Renal pelvis (tissue), 4 donors: Measurements from ENCODE around the gene MAD1L1. TPM values are rescaled to one million over a fixed set of nuclear protein-coding genes. Genes with fewer than 3 reads are reported as not detected.

ENCODE experiments used
- DNase-seq: peaks from one replicate; pipeline ENCODE4 v3.0.0-alpha.2; 2013
- polyA plus RNA-seq, 3 donors: library from polyadenylated mRNA; unstranded; fragments of 120-200 nt; gene quantifications; one replicate each; pipeline ENCODE4 v1.2.1, GENCODE V29; 2013; ENCODE audit not compliant: insufficient read length in 3 of 3

Gene MAD1L1
- polyA plus RNA-seq, 3 donors = 27.0 to 27.6 (median 27.3) TPM

DNA sequence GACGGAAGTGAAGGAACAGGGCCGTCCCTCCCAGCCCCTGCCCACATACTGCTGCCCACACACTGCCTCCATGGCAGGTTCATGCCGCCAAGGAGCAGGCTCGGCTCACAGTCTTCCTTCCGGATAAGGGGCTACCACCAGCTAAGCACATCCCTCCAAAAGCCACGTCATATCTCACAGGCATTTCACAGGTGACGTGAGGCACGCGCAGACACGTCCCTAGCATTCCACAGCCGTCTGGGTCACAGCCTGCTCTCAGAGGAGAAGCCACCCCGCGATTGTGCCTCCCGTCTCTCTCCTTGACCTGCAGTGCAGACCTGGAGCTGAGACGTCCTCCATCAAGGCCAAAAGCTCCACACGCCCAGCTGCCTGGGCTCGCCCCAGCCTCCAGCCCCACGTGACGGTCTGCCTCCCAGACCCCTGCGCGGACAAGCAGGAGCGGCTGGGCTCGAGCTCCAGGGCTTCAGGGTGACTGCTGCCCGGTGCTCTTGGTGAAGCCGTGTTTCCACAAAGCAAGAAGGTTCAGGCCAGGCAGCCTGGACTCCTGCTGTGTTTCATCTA, 114.0 kb downstream of the MAD1L1 start:
- DNase-seq = no peak

DNA sequence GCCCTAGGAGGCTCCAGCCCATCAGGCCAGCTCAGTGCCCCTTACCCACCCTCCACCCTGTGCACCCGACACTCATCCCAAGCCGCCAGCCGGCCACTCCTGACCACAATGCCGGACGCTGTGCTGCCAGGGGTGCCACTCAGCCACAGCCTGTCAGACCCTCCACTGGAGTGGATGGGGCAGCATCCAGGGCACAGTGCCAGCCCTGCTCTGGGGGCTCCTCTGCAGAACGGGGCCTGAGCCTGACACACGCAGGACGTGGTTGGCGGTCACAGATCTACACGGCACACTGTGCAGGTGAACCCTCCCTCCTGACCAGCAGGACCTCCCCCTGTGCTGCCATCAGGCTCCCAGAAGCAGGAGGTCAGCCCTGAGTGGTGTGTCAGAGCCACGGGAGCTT, 114.7 kb downstream of the MAD1L1 start:
- no peak for DNase-seq

DNA sequence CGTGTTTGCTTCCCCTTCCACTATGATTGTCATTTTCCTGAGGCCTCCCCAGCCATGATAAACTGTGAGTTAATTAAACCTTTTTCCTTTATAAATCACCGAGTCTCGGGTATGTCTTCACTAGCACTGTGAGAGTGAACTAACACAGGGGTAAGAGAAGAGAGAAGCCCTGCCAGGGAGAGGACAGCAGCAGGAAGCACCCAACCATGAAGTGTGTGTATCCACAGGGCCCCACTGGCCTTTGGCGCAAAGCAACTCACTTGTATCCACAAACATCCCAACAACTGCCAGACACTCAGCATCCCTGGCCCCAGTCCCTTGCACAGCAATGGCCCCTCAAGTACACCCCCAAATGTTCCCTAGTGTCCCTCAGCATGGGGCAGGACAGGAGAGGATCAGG, 115.1 kb downstream of the MAD1L1 start:
- DNase-seq = no peak

DNA sequence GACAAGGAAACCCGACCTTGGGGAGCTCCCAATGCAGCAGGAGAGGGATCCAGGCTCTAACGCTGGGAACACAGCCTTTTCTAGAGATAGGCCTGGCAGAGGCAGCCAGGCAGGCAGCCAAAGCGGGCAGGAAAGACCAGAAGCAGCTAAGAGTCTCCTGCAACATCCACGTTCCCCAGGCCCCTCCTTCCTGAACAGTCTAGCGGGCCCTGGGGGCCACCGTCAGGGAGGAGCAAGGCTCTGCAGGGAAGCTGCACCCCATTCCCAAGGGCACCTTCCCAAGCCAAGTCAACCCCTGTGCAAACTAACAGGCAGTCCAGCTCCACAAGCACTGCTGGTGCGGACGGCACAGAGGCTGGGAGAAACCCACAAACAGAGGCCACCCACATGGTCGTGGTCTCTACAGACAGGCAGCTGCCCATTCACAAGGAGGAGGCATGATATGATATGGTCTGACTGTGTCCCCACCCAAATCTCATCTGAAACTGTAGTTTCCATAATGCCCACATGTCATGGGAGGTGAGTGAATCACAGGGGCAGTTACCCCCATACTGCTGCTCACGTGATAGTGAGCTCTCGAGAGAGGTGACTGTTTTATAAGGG, 115.7 kb downstream of the MAD1L1 start:
- DNase-seq = no peak

DNA sequence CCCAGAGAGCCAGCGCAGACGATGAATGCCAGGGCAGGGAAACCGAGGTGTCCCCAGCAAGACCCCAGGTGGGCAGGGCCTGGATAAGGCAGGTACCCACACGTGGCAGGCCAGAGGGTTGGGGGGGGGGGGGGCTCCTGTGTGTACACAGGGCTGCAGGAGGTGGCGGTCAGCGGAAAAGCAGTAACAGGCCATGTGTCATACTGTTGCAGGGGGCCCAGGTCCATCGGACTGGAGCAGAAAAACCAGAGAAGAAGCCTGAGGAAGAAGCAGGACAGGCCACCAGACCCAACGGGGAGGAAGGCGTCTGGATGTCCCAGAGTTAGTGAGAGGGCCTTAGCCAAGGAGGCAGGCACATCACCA, 116.3 kb downstream of the MAD1L1 start:
- DNase-seq = no peak

DNA sequence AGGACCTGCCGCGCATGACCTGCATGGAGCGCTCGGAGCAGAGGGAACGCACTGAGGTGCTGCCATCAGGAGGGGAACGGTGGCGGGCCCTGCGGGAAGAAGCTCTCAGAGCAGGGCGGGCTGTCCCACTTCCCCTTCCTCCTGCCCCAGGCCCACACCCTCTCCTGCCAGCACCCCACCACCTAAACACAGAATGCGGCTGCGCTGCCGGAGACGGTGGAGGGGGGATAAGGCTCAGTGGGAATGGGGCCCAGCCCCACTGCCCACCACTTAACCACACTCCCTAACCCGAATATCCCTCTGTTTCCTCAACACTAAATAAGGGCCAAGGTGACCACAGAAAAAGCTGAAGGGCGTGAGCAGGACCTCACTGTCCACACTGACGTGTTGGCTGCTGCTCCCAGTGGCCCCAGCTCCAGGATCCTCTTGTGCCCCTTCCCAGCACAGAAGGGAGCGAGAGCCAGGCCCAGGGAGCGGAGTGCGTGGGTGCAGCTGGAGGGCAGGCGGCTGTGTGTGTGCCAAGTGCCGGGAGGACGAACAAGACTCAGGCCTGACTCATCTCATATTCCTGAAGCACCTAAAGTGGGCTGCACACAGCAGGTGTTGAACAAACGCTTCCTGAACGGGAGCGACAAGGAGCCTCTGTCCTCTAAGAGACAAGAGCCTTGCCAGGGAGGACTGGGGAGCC, 116.8 kb downstream of the MAD1L1 start:
- DNase-seq = no peak

DNA sequence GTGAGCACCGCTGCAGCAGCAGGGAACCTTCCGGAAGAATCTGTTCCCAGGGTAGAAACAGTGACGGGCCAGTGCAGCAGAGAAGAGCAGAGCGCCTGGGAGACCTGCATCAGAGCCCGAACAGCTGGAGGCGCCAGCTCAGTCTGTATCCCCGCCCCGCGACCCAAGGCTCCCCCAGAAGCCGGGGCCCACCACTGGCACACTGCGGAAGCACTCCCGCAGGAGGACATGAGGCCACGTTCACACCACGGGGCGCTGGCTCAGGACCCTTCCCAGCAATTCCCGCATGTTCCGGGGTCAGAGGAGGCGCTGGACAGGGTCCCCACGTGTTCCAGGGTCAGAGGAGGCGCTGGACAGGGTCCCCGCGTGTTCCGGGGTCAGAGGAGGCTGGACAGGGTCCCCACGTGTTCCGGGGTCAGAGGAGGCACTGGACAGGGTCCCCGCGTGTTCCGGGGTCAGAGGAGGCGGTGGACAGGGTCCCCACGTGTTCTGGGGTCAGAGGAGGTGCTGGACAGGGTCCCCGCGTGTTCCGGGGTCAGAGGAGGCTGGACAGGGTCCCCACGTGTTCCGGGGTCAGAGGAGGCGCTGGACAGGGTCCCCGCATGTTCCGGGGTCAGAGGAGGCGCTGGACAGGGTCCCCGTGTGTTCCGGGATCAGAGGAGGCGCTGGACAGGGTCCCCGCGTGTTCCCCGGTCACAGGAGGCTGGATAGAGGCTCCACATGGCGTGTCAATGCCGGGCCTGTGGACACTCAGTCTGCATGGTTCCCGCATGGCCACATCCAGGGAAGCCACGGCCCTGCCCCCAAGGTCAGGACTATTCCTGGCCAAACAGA, 117.6 kb downstream of the MAD1L1 start:
- no peak for DNase-seq

DNA sequence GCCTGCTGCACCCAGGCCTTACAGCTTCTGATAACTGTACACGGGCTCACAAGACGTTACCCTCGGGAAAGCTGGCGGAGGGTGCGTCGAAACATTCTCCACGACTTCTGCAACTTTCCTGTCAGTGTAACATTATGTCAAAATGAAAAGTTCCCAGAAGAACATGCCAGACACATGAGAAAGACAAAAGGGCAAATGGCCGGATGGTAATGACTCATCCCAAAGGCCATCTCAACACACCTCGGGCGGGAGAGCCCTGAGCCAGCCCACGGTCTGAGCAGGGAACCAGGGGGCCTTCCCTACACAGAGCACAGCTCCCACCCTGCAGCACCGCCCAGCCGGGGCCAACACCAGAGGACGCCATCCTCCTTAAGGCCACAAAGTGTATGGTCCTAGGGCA, 118.7 kb downstream of the MAD1L1 start:
- no peak for DNase-seq

DNA sequence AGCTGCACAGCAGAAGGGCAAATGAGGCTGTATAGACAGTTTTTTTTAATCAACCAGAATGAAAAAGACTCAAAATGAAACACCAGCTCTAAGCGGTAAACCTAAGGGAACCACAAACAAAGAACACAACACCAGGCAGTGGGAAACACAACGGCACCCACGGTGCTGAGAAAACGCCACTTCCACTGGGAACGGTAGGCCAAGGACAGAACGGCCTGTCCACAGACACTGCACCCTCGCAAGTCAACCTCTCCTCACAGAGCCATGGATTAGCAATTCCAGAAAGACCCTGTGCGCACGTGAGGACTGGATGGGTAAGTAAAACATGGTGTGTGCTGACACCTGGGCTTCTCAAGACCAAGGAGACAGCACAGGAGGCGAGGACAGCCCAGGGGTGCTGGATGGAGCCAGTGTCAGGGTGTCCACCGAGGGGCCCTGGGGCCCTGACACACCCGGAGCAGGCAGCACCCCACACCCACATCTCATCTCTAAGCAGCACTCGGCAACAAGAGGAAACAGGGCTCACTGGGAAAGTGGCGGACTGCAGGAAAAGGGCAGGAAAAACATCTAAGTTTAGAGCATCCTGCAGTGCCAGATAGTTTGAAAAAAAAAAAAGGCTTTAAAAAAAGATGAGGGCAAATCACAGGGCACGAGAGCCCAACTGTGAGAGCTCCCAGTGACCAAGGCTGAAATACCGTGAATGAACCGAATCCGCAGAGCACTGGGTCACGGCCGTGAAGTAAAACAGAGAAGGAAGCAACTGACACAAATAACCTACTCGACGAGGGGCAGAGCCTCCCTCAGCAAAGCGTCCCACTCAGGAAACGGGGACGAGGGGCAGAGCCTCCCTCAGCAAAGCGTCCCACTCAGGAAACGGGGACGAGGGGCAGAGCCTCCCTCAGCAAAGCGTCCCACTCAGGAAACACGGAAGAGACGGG, 120.2 kb downstream of the MAD1L1 start:
- DNase-seq = no peak

DNA sequence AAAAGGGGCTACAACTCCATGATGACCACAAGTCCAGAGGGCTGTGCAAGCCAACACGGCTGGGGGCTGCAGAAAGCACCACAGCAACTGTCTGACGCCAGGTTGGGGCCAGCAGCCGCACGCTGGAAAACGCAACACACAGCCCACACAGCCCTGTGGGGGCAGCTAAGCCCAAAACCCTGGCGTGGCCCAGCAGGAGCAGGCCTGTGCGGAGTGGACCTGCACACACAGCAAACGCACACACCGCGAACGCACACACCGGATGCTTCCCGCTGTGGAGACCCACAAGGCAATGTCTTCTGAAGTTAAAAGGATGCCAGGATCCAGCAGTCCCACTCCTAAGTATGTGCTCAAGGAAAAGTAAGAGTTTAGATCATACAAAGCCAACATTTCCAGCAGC, 121.2 kb downstream of the MAD1L1 start:
- DNase-seq = no peak

DNA sequence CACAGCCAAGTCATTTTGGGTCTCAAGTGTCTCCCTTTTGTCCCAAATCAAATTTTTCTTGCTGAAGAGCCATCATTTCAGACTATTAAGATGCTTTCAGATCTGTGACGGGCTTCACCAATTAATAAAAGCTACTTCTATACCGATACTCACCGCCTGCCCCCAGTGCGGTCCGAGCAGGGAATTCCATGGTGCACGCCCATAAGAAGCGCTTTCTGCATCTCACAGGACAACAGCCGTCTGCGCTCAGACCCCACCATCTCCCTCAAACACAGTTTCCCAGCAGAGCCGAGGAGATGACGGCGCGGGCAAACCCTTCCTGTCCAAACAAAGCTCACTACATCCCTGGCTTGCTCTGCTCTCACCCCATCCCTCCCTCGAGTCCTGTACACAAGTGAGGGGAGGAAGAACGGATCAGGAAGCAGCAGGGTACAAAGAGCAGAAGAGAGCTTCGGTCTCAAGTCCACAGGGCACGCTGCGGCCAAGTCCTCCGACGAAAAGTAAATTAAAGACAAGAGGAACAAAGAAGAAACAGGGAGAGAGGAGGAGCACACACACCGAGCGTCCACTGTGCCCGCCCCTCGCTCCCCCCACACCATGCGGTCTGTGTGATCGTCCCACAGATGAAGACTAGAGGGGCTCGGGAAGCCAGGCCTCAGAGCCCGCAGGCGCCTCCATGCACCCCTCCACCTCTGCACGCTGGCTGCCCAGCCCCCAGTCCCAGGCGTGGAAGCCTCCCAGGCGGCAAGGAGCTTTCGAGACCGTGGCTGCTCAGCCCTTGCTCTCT, 121.9 kb downstream of the MAD1L1 start:
- DNase-seq = no peak

DNA sequence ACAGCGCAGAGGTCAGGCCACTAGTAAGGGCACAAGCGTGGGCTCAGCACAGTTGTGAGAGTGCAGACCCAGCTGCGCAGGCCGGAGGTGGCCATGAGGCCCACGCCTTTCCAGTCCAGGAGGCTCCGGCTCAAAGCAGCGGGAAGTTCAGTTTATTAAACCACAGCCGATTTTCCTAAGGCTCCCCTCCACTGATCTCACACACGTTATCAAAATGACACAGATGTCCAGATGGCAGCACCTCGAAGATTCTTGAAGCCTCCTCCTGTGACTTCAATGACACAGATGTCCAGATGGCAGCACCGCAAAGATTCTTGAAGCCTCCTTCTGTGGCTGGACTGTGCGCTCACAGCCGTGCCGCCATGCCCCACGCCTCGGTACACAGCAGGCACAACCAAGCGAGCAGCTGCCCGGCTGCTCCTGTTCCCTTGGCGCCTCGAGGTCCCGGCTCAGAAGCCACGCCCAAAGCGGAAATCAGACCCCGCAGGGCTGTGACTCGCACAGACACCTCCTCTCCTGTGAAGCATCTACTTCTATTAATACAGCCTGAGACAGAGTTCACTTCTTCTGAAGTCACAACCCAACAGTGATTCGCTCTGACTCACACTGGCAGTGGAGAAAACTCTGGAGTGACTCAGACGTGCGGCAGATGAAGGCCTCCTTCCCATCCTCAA, 122.7 kb downstream of the MAD1L1 start:
- no peak for DNase-seq

DNA sequence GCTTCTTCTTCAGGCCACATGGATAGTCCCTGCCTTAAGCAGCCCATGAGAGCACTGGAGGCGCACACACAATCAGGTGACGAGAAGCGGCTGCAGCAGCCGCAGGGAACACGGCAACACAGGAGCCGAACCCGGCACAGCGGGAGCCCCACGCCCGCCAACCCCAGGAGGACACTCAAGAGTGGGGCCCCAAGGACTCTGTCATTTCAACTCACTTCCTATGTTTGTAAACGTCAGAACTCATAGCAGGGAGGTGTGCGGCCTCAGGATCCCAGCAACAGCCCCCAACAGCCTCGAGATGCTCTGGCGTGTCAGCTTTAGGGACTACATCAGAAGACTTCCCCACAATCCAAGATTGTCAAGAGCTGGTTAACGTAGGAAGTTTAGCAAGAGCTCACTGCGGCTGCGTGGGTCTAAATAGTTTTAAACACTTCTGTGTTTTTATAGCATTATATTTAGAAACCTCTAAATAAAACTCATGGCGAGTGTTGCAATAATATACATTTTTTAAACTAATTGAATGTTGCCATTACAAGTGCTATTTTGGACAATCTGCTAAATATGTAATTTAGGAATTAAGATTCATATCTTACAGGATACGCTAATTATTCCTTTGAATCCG, 123.4 kb downstream of the MAD1L1 start:
- no peak for DNase-seq

DNA sequence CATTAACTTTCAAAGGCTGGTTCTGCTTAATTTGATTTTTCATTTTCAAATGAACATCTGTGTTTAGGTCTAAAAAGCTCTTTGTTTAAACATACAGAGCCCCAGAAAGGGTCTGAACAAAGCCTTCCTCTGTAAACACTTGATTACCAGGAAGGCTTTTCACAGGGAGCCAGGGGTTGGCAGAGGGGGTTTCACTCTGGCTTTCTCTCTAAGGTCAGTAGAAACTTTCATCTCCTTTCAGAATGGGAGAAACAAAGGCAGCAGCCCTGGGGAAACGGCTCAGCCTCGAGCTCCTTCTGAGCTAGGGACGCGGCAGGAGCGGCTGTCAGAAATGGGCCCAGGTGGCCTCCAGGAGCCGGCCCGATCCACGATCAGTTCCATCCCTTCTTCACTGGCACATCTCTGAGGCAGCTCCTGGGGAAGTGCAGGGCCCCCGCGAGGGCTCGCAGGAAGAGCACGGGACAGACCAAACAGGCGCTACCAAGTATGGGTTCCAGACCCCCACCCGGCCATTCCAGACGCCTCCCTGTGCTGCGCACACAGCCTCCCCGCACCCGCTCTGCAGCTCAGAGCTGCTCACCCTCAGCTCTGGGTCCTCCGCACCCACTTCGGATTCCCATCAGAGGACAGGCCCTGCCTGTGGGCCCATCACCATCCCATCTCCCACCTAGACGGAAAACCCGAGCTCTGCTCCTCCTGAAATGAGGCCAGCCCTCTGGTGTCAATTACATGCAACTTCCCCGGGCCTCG, 124.1 kb downstream of the MAD1L1 start:
- DNase-seq = no peak

DNA sequence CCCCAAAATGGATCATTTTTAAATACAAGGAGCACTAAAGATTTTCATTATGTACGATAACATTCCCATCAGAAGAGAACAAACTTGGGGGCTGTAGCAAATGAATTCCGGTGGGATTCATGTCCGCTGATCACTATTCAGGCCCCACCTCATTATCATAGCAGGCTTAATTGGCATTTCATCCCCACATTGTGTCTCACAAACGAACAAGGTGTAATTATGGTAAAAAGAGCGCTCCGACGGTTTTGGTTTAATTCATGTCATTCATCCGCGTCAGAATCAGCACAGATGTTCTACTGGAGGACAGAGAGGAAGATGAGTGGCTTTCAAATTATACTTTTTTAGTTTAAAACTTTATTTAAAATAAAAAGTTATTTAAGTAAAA, 124.7 kb downstream of the MAD1L1 start:
- DNase-seq = no peak

DNA sequence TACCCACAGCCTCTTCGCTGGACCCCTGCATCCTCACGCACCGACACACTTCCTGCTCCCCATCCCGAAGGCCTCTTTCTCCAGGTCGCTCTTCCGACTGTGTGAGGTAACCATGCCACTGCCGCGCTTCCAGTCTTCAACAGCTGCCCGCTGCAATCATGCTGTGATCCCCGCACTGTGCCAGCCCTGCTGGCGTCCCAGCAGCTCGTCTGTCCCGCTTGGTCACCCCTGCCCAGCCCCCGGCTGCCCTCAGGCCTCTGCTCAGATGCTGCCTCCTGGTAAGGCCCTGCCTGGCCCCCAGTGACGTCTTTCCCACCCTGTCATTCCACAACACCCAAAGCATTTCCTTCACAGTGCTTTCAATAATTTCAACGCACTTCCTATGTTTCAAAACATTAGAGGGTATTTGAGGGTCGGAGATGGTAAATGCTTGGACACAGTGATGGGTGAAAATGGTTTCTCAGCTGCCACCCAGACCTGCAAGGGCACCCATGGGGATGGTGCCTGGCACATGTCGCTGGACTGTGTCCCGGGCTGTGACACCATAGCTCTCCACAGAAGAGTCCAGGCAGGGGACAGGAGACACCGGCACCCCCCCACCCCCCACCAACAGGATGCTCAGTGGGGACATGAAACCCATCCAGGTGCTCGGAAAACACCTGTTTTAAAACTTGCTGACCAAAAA, 125.2 kb downstream of the MAD1L1 start:
- no peak for DNase-seq

DNA sequence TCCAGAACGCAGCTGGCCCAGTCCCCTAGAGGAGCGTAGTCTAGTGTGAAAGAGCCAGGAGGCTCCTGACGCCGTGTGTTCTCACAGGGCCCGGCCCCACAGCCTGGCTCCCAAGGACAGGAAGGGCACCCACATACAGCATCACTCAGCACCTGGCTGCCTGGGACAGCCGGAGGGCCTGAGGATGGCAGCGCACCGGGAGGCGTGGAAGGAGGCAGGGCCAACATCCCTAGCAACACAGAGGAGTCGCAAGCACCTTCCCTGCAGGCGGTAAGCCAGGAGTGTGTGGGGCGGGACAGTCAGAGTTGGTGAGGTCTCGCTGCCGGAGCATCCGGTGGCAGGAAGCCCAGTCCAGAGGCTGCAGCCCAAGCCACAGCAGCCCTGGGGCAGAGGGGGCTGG, 125.8 kb downstream of the MAD1L1 start:
- no peak for DNase-seq

DNA sequence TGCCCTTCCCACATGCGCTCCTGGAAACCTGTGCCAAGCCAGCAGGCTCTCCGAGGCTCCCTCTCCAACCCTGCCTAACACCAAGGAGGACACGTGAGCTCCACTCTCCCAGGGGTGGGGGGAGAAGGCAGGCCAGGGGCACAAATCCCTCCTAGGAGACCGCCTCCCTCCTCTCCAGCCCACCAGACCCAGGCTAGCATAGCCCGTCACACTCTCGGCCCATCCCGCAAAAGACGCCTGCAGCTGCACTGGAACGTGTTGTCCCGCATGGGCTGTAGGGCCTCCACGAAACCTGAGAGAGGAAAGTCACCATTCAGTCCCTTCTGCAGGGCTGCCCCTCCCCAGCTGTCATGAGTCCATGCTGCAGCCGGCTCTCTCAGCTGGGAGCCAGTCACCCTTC, 126.3 kb downstream of the MAD1L1 start:
- no peak for DNase-seq

DNA sequence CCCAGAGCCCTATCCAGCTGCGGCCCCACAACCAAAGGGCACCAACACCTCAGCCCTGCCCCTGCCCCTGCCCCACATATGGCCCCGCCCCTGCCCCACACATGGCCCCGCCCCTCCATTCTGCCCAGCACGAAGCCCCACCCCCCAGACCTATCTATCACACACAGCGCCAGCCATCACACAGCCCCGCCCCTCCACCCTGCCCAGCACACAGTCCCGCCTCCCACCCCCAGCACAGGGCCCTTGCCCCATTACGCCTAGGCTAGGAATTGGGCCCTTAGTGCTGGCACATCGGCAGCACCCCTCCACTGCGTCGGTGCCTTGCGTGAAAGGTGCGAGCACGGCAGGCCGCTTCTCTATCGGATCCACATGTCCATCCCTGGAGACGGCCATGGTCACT, 126.8 kb downstream of the MAD1L1 start:
- no peak for DNase-seq
